Measurements from ENCODE around the gene LYG1.

The LYG1 gene

DNA sequence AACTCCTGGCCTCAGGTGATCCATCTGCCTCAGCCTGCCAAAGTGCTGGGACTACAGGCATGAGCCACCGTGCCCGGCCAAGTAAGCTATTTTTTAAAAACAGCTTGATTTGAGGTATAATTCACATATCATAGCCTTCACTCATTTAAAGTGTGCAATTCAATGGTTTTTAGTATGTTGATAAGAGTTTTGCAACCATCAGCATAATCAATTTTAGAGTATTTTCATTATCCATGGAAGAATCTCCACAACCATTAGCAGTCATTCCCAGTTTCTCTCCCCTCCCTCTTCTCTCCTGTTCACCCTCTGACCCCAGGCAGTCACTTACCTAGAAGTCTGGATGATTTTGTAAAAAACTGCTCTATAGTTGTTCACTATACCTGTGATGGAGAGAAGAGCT lies 40.8 kb downstream of the LYG1 start:
- TF ChIP-seq, protein P1, sequence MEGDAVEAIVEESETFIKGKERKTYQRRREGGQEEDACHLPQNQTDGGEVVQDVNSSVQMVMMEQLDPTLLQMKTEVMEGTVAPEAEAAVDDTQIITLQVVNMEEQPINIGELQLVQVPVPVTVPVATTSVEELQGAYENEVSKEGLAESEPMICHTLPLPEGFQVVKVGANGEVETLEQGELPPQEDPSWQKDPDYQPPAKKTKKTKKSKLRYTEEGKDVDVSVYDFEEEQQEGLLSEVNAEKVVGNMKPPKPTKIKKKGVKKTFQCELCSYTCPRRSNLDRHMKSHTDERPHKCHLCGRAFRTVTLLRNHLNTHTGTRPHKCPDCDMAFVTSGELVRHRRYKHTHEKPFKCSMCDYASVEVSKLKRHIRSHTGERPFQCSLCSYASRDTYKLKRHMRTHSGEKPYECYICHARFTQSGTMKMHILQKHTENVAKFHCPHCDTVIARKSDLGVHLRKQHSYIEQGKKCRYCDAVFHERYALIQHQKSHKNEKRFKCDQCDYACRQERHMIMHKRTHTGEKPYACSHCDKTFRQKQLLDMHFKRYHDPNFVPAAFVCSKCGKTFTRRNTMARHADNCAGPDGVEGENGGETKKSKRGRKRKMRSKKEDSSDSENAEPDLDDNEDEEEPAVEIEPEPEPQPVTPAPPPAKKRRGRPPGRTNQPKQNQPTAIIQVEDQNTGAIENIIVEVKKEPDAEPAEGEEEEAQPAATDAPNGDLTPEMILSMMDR (IDR thresholded peaks at IDR 0.05; ENCODE audit: low read depth, low read length) = no peak
- H3K4me3 ChIP-seq (ENCODE audit: low read depth, low read length) = no peak overlapping the region

DNA sequence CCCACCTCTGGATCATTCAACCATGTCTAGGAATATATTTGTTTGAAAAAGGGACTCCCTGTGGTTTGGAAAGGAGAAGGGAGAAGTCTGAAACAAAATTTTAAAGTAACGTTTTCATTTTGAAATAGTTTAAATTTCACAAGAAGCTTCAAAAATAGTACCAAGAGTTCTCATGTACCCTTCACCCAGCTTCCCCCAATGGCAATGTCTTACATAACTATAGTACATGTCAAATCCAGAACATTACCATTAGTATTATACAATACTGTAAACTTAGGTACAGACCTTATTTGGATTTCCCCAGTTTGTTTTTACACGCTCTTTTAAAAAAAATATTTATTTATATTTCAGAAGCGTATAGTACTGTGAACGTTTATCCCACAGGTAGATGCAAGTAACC lies 41.5 kb downstream of the LYG1 start:
- no peak overlapping the region for H3K4me3 ChIP-seq (ENCODE audit: low read depth, low read length)
- TF ChIP-seq, protein P1 (IDR thresholded peaks at IDR 0.05; ENCODE audit: low read depth, low read length) = no peak

DNA sequence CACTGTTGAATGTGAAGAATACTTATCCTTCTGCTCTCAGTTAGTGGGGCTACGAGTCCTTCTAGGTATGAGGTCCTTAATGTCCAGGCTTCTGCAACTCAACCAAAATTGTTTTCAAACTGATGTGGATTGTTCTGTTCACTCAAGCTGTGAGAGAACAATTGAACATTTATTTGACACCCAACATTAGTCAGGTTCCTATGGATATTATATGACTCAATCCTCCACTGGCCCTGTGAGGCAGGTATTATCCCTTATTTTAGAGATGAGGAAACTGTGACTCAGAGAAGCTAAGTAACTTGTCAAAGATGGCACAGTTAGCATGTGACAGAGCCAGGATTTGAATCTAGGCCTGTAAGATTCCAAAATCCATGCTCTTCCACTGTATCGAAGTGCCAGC lies 44.3 kb downstream of the LYG1 start:
- H3K4me3 ChIP-seq (ENCODE audit: low read depth, low read length) = no peak overlapping the region
- TF ChIP-seq, protein P1 (IDR thresholded peaks at IDR 0.05; ENCODE audit: low read depth, low read length) = no peak

- no peak within 1 kb of the TSS for H3K4me3 ChIP-seq (ENCODE audit: low read depth, low read length)
- TF ChIP-seq, protein P1 (IDR thresholded peaks at IDR 0.05; ENCODE audit: low read depth, low read length) = no peak
Observed at GRCh38 chr2:99255491-99256318, 45.3 kb downstream of the LYG1 start, which contains the start of gene LYG2. Gene LYG2 (minus strand): TSS chr2:99255666. CDS start chr2:99254260, 1,406 bp downstream.

GRCh38 chr2:99249951-99250350 lies 51.0 kb downstream of the LYG1 start:
- no peak overlapping the region for H3K4me3 ChIP-seq (ENCODE audit: low read depth, low read length)
- TF ChIP-seq, protein P1 (IDR thresholded peaks at IDR 0.05; ENCODE audit: low read depth, low read length) = no peak

- H3K4me3 ChIP-seq (ENCODE audit: low read depth, low read length) = no peak overlapping the region
- TF ChIP-seq, protein P1 (IDR thresholded peaks at IDR 0.05; ENCODE audit: low read depth, low read length) = no peak
Observed at GRCh38 chr2:99242151-99242550, 58.8 kb downstream of the LYG1 start.

DNA sequence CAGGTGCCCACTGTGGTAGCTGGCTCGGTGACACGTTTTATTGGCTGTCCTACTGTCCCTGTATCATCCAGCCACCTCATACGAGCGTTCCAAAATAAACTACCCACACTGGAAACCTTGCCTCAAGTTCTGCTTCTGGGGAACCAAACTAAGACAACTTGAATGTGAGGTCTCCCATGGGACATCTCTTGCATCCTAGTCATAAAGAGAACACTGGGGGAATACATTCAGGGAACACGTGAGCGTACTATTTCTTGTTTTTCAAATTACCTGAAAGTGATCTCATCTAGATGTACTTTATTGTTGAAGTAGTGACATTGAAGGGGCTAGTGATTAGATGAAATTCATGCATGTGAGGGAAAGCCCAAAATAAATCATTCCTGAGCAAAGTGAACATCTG lies 60.6 kb downstream of the LYG1 start:
- H3K4me3 ChIP-seq (ENCODE audit: low read depth, low read length) = no peak overlapping the region
- TF ChIP-seq, protein P1 (IDR thresholded peaks at IDR 0.05; ENCODE audit: low read depth, low read length) = no peak
